HG02588 (cell line): ENCODE measurements around the gene SCGB3A2.
"Not testable (repeated sequence)": the region's sequence is repeated elsewhere in the genome, so short reads cannot be mapped to it uniquely, and the experiment has no call there.

Source experiments
- ATAC-seq: cut with Tn5 transposase; IDR thresholded peaks from one replicate; pipeline ENCODE4 v1.9.1; 2021; ENCODE audit warnings: mild to moderate bottlenecking, moderate library complexity; ENCODE audit not compliant: unreplicated experiment

The SCGB3A2 gene

DNA sequence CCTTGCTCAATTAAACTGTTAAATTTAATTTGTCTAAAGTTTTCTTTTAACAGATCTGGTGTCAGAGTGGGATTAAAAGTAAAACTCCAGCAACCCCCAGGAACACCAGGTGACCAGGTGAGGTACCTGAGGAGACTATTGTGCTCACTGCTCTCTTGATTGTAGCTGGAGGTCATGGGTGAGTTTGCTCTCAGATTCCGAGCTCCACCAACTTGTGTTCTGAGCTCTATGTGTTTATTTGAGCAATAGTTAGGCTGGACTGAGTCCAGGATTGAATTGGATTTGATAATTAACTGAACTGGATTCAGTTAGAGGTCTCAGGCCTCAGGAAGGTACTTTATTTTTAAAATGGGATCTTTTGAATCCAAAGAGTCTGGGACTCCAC lies 17.9 kb upstream of the SCGB3A2 start:
- ATAC-seq = no peak

DNA sequence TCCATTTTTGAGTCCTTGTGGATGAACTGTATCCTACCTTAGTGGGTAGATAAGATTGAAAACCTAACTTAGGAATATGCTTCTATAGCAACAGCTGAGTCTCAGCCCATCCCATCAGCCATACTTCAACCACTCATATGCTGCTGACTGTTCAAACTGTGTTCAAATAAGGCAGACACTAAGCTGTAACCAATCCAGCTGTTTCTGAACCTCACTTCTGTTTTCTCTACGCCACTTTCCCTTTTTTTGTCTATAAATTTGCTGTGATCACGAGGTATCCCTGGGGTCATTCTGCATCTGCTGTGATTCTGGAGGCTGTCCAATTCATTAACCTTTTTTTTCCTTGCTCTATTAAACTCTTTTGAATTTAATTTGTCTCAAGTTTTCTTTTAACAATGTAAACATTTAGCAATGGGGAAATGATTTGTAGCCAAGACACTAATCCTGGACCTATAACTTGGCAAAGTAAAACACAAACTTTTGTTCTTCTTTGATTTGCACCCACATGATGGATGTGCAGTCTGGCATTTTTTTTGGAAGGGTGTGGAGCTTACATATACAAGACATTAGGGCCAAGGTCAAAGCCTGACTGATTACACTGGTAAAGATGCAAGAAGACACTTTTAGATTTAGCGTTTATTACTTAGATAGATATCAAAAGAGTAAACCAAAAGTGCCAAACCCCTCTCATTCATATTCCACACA lies 14.9 kb upstream of the SCGB3A2 start:
- ATAC-seq = no peak

DNA sequence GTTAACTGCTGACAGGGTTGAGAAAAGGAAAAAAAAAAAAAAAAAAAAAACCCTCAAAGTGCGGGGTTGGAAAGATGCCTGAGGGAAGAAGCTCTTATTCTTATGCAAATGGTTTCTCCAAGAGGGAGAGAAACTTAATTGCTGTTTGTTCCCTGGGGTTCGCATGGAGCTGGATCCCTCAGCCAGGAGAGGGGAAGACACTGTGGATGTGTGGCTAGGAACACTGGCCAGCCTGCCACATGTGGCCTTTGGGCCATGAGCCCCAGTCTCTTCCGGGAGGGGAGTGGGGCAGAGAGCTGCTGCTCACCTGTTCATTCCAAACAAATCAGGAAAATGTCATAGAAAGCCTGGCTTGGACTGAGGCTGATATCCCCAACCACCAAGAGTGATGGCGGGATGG lies 9.4 kb upstream of the SCGB3A2 start:
- no peak for ATAC-seq

DNA sequence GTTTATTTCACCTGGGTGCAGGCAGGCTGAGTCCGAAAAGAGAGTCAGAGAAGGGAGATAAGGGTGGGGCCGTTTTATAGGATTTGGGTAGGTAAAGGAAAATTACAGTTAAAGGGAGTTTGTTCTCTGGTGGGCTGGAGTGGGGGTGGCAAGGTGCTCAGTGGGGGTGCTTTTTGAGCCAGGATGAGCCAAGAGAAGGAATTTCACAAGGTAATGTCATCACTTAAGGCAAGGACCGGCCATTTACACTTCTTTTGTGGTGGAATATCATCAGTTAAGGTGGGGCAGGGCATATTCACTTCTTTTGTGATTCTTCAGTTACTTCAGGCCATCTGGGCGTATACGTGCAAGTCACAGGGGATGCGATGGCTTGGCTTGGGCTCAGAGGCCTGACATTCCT lies 8.6 kb upstream of the SCGB3A2 start:
- ATAC-seq = not testable (repeated sequence)

DNA sequence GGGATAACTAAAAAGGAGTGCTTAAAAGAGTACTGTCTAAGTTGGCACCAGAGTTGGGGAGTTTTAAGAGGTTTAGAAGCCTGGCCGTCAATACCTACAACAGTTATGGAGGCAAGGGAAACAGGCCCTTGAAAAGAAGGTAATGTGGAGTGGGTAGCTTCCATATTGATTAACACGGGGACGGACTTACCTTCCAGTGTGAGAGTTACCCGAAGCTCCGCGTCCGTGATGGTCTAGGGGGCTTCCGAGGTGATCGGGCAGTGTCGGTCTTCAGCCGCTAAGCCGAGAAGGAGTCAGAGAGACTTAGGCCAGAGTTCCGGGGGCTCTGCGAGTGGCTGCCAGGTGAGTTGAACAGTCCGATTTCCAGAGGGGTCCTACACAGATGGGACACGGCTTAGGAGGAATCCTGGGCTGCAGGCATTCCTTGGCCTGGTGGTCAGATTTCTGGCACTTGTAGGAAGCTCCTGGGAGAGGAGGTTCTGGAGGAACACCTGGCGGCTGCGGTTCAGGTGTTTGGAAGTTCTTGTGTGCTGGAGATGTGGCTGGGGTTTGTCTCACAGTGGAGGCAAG lies 6.4 kb upstream of the SCGB3A2 start:
- ATAC-seq = not testable (repeated sequence)

DNA sequence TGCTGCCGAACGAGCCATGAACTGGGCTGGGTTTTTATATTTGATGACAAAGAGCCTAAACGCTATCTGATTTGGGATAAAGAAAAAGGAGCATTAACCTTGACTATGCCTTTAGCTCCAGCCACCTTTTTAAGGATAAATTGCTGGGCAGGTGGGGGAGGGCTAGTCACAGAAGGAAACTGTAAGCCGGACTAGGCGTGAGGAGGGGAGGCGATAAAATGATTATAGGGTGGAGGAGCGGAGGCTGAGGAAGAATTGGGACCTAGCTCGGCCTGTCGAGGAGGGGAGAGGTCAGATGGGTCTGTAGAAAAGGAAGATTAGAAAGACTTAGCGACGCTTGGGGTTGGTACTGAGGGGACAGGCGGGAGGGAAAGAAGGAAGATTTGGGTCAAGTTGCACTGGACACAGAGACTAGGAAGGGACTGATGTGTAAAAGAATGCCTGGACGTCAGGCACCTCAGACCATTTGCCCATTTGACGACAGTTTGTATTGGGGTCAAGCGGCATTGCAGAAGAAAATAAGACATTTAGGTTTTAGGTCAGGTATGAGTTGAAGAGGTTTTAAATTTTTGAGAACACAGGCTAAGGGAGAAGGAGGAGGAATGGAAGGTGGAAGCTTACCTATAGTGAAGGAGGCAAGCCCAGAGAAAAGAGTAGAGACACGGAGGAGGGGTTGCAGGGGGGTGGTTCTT lies 5.6 kb upstream of the SCGB3A2 start:
- not testable (repeated sequence) for ATAC-seq

DNA sequence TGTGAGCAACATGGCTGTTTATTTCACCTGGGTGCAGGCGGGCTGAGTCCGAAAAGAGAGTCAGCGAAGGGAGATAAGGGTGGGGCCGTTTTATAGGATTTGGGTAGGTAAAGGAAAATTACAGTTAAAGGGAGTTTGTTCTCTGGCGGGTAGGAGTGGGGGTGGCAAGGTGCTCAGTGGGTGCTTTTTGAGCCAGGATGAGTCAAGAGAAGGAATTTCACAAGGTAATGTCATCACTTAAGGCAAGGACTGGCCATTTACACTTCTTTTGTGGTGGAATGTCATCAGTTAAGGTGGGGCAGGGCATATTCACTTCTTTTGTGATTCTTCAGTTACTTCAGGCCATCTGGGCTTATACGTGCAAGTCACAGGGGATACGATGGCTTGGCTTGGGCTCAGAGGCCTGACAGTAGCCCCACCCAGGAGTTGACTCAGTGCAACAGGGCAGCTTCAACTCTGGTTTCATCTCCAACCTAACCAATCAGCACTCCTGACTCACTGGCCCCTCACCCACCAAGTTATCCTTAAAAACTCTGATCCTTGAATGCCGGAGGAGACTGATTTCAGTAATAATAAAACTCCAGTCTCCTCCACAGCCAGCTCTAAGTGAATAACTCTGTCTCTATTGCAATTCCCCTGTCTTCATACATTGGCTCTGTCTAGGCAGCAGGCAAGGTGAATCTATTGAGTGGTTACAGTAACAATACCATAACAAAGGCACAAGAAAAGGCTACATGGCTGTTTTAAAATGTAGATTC lies 4.2 kb upstream of the SCGB3A2 start:
- ATAC-seq = not testable (repeated sequence)

DNA sequence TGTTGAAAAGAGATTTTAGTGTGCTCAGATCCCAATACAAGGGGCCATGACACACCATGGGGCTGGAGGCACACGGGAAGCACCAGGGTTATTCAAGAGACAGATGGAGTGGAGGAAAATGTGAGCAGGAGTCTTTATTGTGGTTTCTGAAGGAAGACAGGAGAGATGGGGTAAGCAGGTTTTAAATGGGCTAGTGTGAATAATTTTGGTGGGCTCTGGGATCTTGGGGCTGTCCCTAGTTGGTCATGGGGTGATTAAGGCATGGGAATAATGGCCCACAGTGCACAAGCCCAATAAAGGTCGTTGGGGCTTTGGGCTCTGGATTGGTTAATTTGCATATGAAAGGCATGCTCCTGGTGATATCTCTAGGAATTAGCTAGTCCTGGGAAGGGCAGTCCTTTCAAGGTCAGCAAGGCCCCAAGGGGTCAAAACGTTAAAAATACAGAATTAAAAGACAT lies 3.6 kb upstream of the SCGB3A2 start:
- ATAC-seq = no peak

DNA sequence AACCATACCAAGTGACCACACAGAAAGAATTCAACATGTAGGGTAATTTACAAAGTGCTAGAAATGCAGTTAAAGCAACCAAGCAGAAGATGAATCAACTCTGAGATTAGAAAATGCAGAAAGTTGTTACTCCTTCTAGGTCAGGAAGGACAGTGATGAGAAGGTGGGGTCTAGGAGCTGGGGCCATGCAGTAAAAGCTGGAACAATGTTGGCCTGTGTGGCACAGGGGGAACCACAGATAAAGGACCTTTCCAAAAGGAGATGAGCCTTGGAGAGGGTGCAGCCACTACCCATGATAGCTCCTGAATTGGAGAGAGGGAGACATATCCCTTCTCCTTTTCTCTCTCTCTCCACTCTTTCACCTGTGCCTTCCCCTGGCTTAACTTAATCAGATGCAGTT lies 2.4 kb upstream of the SCGB3A2 start:
- no peak for ATAC-seq

DNA sequence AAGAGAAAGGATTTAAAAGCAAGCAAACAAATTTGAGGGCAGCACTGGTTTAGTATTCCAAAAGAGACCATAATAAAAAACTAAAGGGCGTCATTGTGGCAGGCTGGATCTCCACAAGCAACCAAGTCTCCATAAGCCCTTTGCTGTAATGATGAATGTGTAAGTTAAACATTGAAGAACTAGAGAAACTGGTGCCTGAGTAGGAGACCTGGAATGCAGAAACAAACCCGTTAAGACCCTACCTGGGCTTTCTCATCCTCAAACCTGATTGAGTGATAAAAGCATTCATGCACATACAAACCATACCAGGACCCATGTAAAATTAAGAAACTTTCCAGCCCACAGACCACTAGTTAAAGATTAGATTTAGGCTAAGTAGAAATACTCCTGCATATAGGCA lies 1.9 kb upstream of the SCGB3A2 start:
- ATAC-seq = no peak

DNA sequence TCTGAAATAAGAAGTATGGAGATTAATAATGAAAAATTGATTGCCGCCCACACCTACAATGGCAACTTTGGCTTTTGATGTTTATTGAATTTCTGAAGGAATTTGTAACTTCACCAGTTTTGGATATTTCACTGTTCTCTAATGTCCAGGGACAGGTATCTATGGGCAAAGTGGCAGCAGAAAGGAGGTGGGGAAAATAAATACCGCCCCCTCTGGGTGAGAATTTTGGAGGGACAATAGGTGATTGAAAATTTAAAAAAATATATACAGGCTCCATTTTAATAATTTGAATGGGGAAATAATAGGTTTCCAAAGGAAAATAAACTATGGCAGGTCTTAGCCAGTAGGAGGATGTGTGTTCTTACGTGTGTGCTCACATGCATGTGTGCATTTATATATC lies 1.3 kb downstream of the SCGB3A2 start:
- no peak for ATAC-seq

DNA sequence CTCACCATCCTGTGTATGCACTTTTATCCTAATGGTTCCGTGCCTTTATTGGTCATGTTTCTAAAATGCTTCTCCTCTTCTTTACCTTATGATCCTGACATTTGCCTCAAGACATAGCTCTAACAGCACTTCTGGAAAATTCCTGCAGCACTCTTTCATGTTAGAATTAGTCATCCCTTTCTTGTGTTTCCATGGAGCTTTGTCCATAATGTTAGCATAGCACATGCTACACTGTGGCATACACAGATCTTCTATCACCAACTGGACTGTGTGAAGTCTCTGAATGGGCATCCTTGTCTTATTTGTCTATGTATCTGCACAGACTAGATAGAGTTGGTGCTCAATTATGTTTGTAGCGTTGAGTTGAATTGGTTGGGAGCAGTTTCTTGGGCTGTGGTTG lies 2.0 kb downstream of the SCGB3A2 start:
- no peak for ATAC-seq

DNA sequence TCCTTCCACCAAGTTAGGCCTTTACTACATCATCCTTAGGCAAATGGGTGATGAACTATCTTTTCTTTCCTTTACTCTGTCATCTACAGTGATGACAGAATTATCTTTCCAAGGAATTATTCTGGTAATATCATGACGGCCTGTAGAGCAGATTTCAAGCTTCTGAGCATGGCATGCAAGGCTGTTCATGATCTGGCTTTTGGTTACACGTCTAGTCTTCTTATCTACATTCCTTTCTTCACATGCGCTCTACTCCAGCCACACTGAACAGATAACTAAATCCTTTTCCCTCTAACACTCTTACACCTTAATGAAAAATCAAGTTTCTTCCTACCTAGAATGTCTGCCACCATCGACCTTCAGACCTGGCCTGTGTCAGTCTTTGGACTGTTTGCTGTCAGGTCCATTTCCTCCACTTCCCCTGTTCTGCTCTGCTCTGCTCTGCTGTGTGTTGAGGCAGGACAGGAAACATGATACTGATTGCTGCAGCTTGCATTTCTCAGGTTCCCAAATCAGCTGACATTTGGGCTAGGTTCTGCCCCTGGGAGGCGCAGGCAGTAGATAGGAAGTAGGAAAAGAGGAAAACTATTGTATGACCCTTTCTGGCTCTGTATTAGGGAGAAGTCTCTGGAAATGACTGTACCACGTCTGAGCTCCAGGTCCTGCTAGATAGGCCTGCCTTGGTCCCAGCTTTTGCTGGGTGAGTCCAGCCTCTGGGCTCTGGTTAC lies 4.2 kb downstream of the SCGB3A2 start:
- ATAC-seq = no peak

DNA sequence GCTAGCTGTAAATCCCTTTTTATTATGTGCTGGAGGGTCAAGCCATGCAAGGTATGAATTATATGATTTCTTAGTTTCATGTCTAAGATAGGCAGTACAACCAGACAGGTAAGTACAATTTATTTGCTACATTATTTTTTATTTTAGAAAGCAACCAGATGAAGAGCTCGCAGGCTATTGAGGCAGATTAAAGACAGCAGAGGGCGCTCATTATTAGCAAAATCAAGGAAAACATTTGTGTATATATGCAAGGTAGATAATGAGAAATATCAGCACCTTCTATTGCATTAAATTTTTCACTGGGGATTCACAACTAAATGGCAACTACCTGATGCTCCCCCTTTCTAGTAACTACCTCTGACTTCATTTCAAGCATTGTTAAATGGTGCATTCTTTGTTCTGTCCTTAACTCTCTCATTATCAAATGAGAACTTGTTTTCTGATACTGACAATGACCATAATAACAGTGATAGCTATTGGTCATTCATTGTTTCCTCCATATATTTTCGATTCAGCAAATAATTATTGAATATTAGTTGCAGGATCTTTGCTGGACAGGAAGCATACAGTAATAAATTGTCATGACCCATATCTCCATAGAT lies 8.6 kb downstream of the SCGB3A2 start:
- ATAC-seq = no peak

DNA sequence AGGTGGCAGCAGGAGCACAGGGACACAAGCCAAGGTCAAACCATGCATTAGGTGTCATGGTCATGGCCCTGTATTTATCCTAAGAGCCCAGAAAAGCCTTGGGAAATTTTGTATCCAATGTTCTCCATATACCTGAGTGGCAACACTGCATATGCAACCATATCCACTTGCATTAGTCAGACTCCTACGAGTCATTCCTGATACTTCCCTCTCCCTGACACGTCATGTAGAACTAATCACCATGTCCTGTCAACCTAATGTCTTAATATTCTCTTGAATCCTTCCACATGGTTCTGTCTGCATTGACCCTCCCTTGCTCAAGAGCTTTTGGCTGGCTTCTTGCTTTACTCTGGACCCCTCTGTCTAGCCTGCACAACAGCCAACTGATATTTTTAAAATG lies 9.4 kb downstream of the SCGB3A2 start:
- no peak for ATAC-seq

DNA sequence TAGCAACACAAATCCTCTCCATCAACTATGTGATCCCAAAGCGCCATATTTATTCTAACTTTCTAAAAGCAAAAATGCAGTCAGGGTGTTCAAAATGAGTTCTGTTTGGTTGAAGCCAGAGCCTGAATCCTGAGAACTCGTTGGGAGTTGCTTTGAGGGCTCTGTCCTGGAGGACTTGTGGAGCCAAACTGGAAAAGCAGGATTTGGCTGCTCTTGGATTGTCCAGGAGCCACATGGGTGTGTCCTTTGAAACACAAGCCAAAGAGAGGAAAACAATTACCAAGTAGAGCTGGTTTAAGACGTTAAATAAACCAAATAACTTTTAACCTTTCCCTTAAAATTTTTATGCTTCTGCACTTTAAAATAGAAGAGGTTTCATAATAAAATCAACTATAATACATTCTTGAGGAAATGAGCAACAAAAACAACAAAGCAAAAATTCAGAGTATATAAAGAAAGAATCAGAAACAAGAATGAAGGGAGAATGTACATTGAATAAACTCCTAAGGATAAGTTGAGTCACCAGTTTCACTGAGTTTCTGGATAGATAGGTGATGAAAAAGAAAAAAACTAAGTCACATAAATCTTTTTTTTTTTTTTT lies 14.3 kb downstream of the SCGB3A2 start:
- ATAC-seq = no peak

DNA sequence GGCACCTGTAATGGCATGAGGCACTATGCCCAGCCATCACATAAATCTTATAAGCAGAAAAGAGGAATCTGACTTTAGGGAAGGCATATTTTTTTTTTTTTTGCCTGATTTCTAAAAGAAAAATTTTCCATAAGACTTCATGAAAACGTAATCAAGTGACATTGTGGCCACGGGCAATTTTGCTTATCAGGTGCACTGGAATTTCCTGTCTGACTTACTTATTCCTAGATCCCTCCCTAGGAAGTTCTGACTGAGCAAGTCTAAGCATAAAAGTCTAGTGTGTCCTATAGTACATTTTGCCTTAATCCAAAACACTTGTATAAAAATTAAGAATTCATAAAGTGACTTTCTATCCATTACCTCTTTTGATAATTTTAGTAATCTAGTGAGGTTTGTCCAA lies 15.3 kb downstream of the SCGB3A2 start:
- ATAC-seq = no peak

DNA sequence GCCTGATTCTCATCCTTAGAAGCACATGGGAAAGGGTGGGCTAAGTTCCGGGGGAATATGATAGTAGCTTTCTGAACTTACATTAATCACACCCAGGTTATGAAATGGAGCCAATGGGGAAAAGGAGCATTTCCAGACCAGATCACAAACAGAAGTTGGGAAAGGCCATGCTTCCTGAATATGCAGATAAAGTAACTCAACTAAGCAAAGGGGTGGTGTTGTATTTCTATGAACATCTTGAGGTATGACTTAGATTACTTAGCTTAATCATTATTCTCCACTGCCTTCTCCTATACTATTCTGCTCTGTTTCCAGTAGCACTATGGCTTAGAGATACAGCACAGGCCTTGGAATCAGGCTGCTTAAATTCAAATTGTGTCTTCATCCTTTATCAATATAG lies 17.4 kb downstream of the SCGB3A2 start:
- no peak for ATAC-seq

DNA sequence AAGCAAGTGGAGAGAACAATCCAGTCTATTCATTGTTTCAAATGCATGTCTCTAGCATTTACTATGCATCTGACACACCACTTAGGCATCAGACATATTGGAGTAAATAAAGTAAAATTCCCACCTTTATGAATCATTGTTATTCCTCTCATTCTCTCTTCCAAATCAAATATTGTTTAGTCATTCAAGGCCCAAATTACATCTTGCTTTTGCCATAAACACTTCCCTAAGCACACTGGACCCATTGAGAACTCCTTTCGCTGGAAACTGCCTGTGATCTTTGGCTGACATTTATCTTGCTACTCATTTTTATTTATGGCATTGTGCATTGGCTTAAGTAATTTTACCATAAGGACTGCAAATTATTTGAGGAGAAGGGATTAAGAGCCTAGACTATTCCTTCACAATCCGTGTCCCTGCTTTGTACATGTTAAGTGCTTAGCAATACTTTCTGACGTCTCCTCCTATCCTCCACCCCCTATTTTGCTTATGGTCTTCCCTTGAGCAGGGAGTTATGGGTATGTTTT lies 20.4 kb downstream of the SCGB3A2 start:
- no peak for ATAC-seq

DNA sequence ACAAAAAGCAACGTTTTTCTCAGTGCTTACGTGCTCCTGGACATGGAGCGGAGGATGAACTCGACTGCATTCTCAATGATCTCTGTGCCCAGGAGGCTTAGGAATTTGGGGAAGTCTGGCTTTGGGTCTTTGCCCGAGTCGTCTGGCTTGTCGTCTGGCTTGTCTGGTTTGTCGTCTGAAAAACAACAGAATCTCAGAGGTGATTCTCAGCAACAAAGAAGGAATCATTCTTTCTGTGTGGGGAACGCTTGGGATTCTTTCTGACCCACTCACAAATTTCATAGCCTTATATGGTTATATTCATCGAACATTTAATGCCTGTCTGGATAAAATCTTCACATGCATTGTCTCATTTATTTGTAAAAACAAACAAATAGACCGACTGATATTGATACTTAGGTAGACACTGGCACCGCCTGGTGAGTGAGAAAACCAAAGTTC lies 23.1 kb downstream of the SCGB3A2 start:
- ATAC-seq = no peak
